T-cell (primary cell): ENCODE results near the gene DOCK9. TPM values are rescaled to one million over a fixed set of nuclear protein-coding genes. Genes with fewer than 3 reads are reported as not detected.
A peak's percentile ranks its signal among the peaks of the same experiment; 100 is the strongest.

Experiments used
- ATAC-seq, 4 experiments: fragments of 200-7000 bp in 3 of 4; fragments of 150-1000 bp in 1 of 4; cut with Tn5 transposase; replicated peaks in 1 of 4; 1 replicate in 3 of 4; 2 replicates in 1 of 4; pipeline ENCODE4 v1.10.0; 2021; ENCODE audit warnings: moderate library complexity in 3 of 4, mild to moderate bottlenecking in 2 of 4, moderate number of reproducible peaks in 1 of 4
- CTCF ChIA-PET, 2 donors: fragments of 300-600 bp; sonication (Branson Sonifier 250); formaldehyde crosslinking; loops; one replicate each; lab custom pipeline; 2022; ENCODE audit warnings: antibody characterized with exemption in 2 of 2; lab: Charles Lee
- POLR2A ChIA-PET, 2 donors: fragments of 300-600 bp; sonication (Branson Sonifier 250); formaldehyde crosslinking; loops; one replicate each; lab custom pipeline; 2022; ENCODE audit warnings: antibody characterized with exemption in 2 of 2; lab: Charles Lee
- DNase-seq, 35 experiments: peaks; one replicate each; pipeline versions ENCODE4 v3.0.0 to v3.0.0-alpha.2; 2013 to 2023
- H3K27ac ChIP-seq: one replicate; pipeline ENCODE4 v1.5.1; 2013; ENCODE audit warnings: low read length
- H3K27me3 ChIP-seq, 2 experiments: replicated peaks in 1 of 2; 1 replicate in 1 of 2; 2 replicates in 1 of 2; pipeline versions ENCODE4 v1.6.1 to v1.7.0; 2013; ENCODE audit warnings: low read length in 1 of 2, mixed read lengths in 1 of 2; ENCODE audit not compliant: control insufficient read depth in 2 of 2, insufficient read depth in 2 of 2; ENCODE audit errors: extremely low read depth in 1 of 2
- H3K36me3 ChIP-seq, 2 donors: 1 replicate in 1 of 2; 2 replicates in 1 of 2; pipeline versions ENCODE4 v1.6.1 to v1.7.0; 2013; ENCODE audit warnings: low read length in 1 of 2; ENCODE audit not compliant: control insufficient read depth in 2 of 2, insufficient read depth in 1 of 2; ENCODE audit errors: extremely low read depth in 1 of 2
- H3K4me1 ChIP-seq, 2 experiments: 1 replicate in 1 of 2; 2 replicates in 1 of 2; pipeline versions ENCODE4 v1.6.1 to v1.7.0; 2013; ENCODE audit warnings: low read length in 2 of 2, mixed read lengths in 1 of 2; ENCODE audit not compliant: insufficient read depth in 2 of 2, control insufficient read depth in 1 of 2; ENCODE audit errors: extremely low read depth in 1 of 2
- H3K4me3 ChIP-seq, 2 donors: 1 replicate in 1 of 2; 2 replicates in 1 of 2; pipeline versions ENCODE4 v1.5.1 to v1.7.0; 2013; ENCODE audit warnings: mild to moderate bottlenecking in 2 of 2, low read length in 1 of 2, moderate library complexity in 1 of 2; ENCODE audit not compliant: control insufficient read depth in 1 of 2; ENCODE audit errors: extremely low read depth in 1 of 2
- H3K9me3 ChIP-seq: 2 replicates; pipeline ENCODE4 v1.7.0; 2013
- H3K27ac Mint-ChIP-seq, 2 donors: one replicate each; pipeline ENCODE4 v1.8.0; 2020 to 2021; ENCODE audit warnings: mild to moderate bottlenecking in 2 of 2, mixed read lengths in 2 of 2
- H3K27me3 Mint-ChIP-seq, 2 donors: one replicate each; pipeline ENCODE4 v1.8.0; 2021 to 2022; ENCODE audit warnings: mixed read lengths in 2 of 2
- H3K36me3 Mint-ChIP-seq: one replicate; pipeline ENCODE4 v1.8.0; 2021; ENCODE audit warnings: mixed read lengths
- H3K4me1 Mint-ChIP-seq, 3 donors: one replicate each; pipeline ENCODE4 v1.8.0; 2020 to 2022; ENCODE audit warnings: mixed read lengths in 3 of 3, mild to moderate bottlenecking in 1 of 3
- H3K4me3 Mint-ChIP-seq, 3 donors: one replicate each; pipeline ENCODE4 v1.8.0; 2020 to 2022; ENCODE audit warnings: mild to moderate bottlenecking in 3 of 3, mixed read lengths in 3 of 3, moderate library complexity in 3 of 3
- H3K9me3 Mint-ChIP-seq, 3 donors: one replicate each; pipeline ENCODE4 v1.8.0; 2020 to 2022; ENCODE audit warnings: mixed read lengths in 3 of 3
- whole genome bisulfite sequencing: methylation state at CpG from one replicate; pipeline ENCODE4 v1.1.5; 2013; ENCODE audit warnings: missing lambda C conversion rate; ENCODE audit not compliant: insufficient coverage; 5-methylcytosine and 5-hydroxymethylcytosine counted together
- total RNA-seq, 35 experiments: library from RNA in 6 of 35; stranded (reverse) in 6 of 35; fragments of 120-200 nt in 1 of 35; gene quantifications; one replicate each; pipeline versions ENCODE4 v1.2.1 to v1.2.4 and lab custom pipeline; 2013 to 2026

Gene DOCK9
- total RNA-seq, 5 donors from 2014 or later (not counting 1 experiment from before 2014, with no cell fraction given): 96.2 to 170 (median 162) TPM

GRCh38 chr13:98910501-98910951 lies 67.3 kb downstream of the DOCK9 start:
- H3K4me1 ChIP-seq: peaks cover 6% of the 10 kb centered on the region in 2 experiments
- H3K4me1 Mint-ChIP-seq: peaks cover 22 to 51% (median 42%) of the 10 kb centered on the region in 3 donors
- ChIA-PET POLR2A (no interaction called here), CTCF (no interaction called here)
- H3K27ac ChIP-seq: peak overlapping the region; percentile 42
- ATAC-seq (peak; percentile 76 to 91 (median 86)), DNase-seq (peak in 22 of 35 experiments; percentile 4 to 40 (median 16))
- no peaks in the 10 kb centered on the region for H3K27me3 ChIP-seq
- no peaks in the 10 kb centered on the region for H3K27me3 Mint-ChIP-seq
- H3K9me3 ChIP-seq: no peaks in the 10 kb centered on the region
- no CpG with 5 or more reads among the region's 2 CpGs for WGBS
- H3K36me3 ChIP-seq: peaks cover 0 to 29% of the 10 kb centered on the region in 2 donors
- H3K36me3 Mint-ChIP-seq: peaks cover 48% of the 10 kb centered on the region
- no peak overlapping the region for H3K4me3 ChIP-seq
- no peaks in the 10 kb centered on the region for H3K9me3 Mint-ChIP-seq
- H3K4me3 Mint-ChIP-seq: peak overlapping the region in 2 of 3 donors; percentile 49 to 51
- peak overlapping the region; percentile 93 to 96 for H3K27ac Mint-ChIP-seq

- no peaks in the 10 kb centered on the region for H3K9me3 Mint-ChIP-seq
- H3K27me3 Mint-ChIP-seq: no peaks in the 10 kb centered on the region
- peak overlapping the region; percentile 74 to 96 for H3K27ac Mint-ChIP-seq
- 100% methylated on average over 1 of the region's 3 CpGs for WGBS
- Histone ChIP-seq H3K36me3 (peaks cover 0 to 27% of the 10 kb centered on the region in 2 donors), H3K27me3 (no peaks in the 10 kb centered on the region), H3K9me3 (no peaks in the 10 kb centered on the region), H3K4me3 (no peak overlapping the region), H3K4me1 (peaks cover 6% of the 10 kb centered on the region in 2 experiments), H3K27ac (no peak overlapping the region)
- peaks cover 32 to 54% (median 42%) of the 10 kb centered on the region in 3 donors for H3K4me1 Mint-ChIP-seq
- CTCF ChIA-PET: interaction anchor here in 1 of 2 donors (1.3 kb wide), 1 partner anchor 10 kb away, joined by 3 read pairs; no protein-coding TSS in a partner anchor
- POLR2A ChIA-PET: no interaction called here
- H3K36me3 Mint-ChIP-seq: peaks cover 50% of the 10 kb centered on the region
- peak in 2 of 4 experiments; percentile 51 to 61 for ATAC-seq
- peak overlapping the region in 1 of 3 donors; percentile 28 for H3K4me3 Mint-ChIP-seq
- no peak for DNase-seq
Measured at GRCh38 chr13:98909016-98909415, 68.8 kb downstream of the DOCK9 start.

GRCh38 chr13:98906746-98907502 lies 70.9 kb downstream of the DOCK9 start:
- 100% methylated on average over 3 of the region's 8 CpGs for WGBS
- no peaks in the 10 kb centered on the region for H3K9me3 Mint-ChIP-seq
- H3K4me3 Mint-ChIP-seq: no peak overlapping the region
- Histone ChIP-seq H3K36me3 (peaks cover 0 to 32% of the 10 kb centered on the region in 2 donors), H3K27me3 (no peaks in the 10 kb centered on the region), H3K27ac (no peak overlapping the region), H3K9me3 (no peaks in the 10 kb centered on the region), H3K4me1 (peaks cover 6% of the 10 kb centered on the region in 2 experiments), H3K4me3 (no peak overlapping the region)
- H3K27me3 Mint-ChIP-seq: no peaks in the 10 kb centered on the region
- H3K36me3 Mint-ChIP-seq: peaks cover 48% of the 10 kb centered on the region
- no peak for DNase-seq
- no peak for ATAC-seq
- H3K4me1 Mint-ChIP-seq: peaks cover 21 to 39% (median 30%) of the 10 kb centered on the region in 3 donors
- CTCF ChIA-PET: interaction anchor here in 1 of 2 donors (0.8 kb wide), 1 partner anchor 8 kb away, joined by 3 read pairs; no protein-coding TSS in a partner anchor
- POLR2A ChIA-PET: interaction anchor here in 1 of 2 donors (0.6 kb wide), 1 partner anchor 69 kb away, joined by 3 read pairs; no protein-coding TSS in a partner anchor
- H3K27ac Mint-ChIP-seq: no peak overlapping the region

GRCh38 chr13:98905199-98905598 lies 72.7 kb downstream of the DOCK9 start:
- no peaks in the 10 kb centered on the region for H3K27me3 ChIP-seq
- ChIA-PET POLR2A (no interaction called here), CTCF (interaction anchor here in 1 of 2 donors (1.6 kb wide), 1 partner anchor 10 kb away, joined by 4 read pairs; no protein-coding TSS in a partner anchor)
- H3K4me3 Mint-ChIP-seq: no peak overlapping the region
- no peaks in the 10 kb centered on the region for H3K27me3 Mint-ChIP-seq
- H3K9me3 Mint-ChIP-seq: no peaks in the 10 kb centered on the region
- H3K9me3 ChIP-seq: no peaks in the 10 kb centered on the region
- H3K36me3 Mint-ChIP-seq: peaks cover 62% of the 10 kb centered on the region
- DNase-seq (no peak), ATAC-seq (no peak)
- H3K4me1 Mint-ChIP-seq: peaks cover 10 to 28% (median 19%) of the 10 kb centered on the region in 3 donors
- H3K4me1 ChIP-seq: no peaks in the 10 kb centered on the region
- peaks cover 0 to 48% of the 10 kb centered on the region in 2 donors for H3K36me3 ChIP-seq
- H3K27ac Mint-ChIP-seq: peak overlapping the region in 1 of 2 donors; percentile 40
- no peak overlapping the region for H3K27ac ChIP-seq
- WGBS: no CpG with 5 or more reads among the region's 2 CpGs
- H3K4me3 ChIP-seq: no peak overlapping the region

- Histone ChIP-seq H3K4me1 (no peaks in the 10 kb centered on the region), H3K36me3 (peaks cover 0 to 66% of the 10 kb centered on the region in 2 donors), H3K4me3 (no peak overlapping the region), H3K9me3 (no peaks in the 10 kb centered on the region), H3K27ac (no peak overlapping the region), H3K27me3 (no peaks in the 10 kb centered on the region)
- Mint-ChIP-seq H3K27me3 (no peaks in the 10 kb centered on the region), H3K27ac (no peak overlapping the region), H3K4me1 (peaks cover 4 to 16% (median 14%) of the 10 kb centered on the region in 3 donors), H3K36me3 (peaks cover 78% of the 10 kb centered on the region), H3K9me3 (no peaks in the 10 kb centered on the region), H3K4me3 (no peak overlapping the region)
- ATAC-seq (no peak), DNase-seq (no peak)
- WGBS: no CpG with 5 or more reads among the region's 2 CpGs
- POLR2A ChIA-PET: no interaction called here
- CTCF ChIA-PET: interaction anchor here (0.5 to 0.6 kb wide), 2 partner anchors 47 to 54 kb away, joined by 3 to 6 read pairs; no protein-coding TSS in a partner anchor
Measured at GRCh38 chr13:98900442-98900841, 77.4 kb downstream of the DOCK9 start.

- Mint-ChIP-seq H3K4me3 (no peak overlapping the region), H3K36me3 (peaks cover 73% of the 10 kb centered on the region), H3K27ac (no peak overlapping the region), H3K4me1 (peaks cover 2 to 11% (median 6%) of the 10 kb centered on the region in 3 donors), H3K27me3 (no peaks in the 10 kb centered on the region), H3K9me3 (no peaks in the 10 kb centered on the region)
- Histone ChIP-seq H3K27me3 (no peaks in the 10 kb centered on the region), H3K4me3 (no peak overlapping the region), H3K27ac (no peak overlapping the region), H3K9me3 (no peaks in the 10 kb centered on the region), H3K36me3 (peaks cover 0 to 62% of the 10 kb centered on the region in 2 donors), H3K4me1 (no peaks in the 10 kb centered on the region)
- ChIA-PET POLR2A (no interaction called here), CTCF (interaction anchor here in 1 of 2 donors (0.8 kb wide), 1 partner anchor 18 kb away, joined by 3 read pairs; no protein-coding TSS in a partner anchor)
- WGBS: no CpG with 5 or more reads among the region's 1 CpG
- no peak for DNase-seq
- no peak for ATAC-seq
Measured at GRCh38 chr13:98897706-98898105, 80.2 kb downstream of the DOCK9 start.
